Right renal cortex interstitium (tissue), 3 donors: Measurements from ENCODE around the gene MEX3A. TPM values are rescaled to one million over a fixed set of nuclear protein-coding genes. Genes with fewer than 3 reads are reported as not detected.
"Not testable (repeated sequence)": the region's sequence is repeated elsewhere in the genome, so short reads cannot be mapped to it uniquely, and the experiment has no call there.

Experiments
- DNase-seq, 3 donors: peaks; one replicate each; pipeline ENCODE4 v3.0.0-alpha.2; 2013; ENCODE audit warnings: low read depth in 3 of 3, low spot score in 2 of 3
- polyA plus RNA-seq, 3 donors: library from polyadenylated mRNA; unstranded; fragments of 120-200 nt; gene quantifications; one replicate each; pipeline ENCODE4 v1.2.1, GENCODE V29; 2013; ENCODE audit not compliant: insufficient read length in 3 of 3

Gene MEX3A
- 10 to 100 TPM; 42.6 to 44.5 (median 44.2) TPM for polyA plus RNA-seq

- peak; percentile 85 to 87 (median 87) for DNase-seq
Observed at GRCh38 chr1:156082309-156083091, at the start of gene MEX3A. TSS of gene MEX3A (minus strand) at chr1:156082465. CDS start at chr1:156081998, 467 bp downstream.

- DNase-seq, result no peak
Observed at GRCh38 chr1:156130578-156130942, 48.3 kb upstream of the MEX3A start.

- DNase-seq, result no peak
Observed at GRCh38 chr1:156129687-156130577, 47.7 kb upstream of the MEX3A start.

- DNase-seq, result no peak
Observed at GRCh38 chr1:156128654-156129597, 46.7 kb upstream of the MEX3A start.

GRCh38 chr1:156128308-156128653, 46.0 kb upstream of the MEX3A start:
- no peak for DNase-seq

- no peak for DNase-seq
Observed at GRCh38 chr1:156126630-156127534, 44.6 kb upstream of the MEX3A start.

GRCh38 chr1:156126043-156126629, 43.9 kb upstream of the MEX3A start:
- DNase-seq, result no peak

GRCh38 chr1:156125544-156125943, 43.3 kb upstream of the MEX3A start:
- not testable (repeated sequence) for DNase-seq

- DNase-seq, result no peak
Observed at GRCh38 chr1:156124557-156125483, 42.6 kb upstream of the MEX3A start.

GRCh38 chr1:156123356-156124196, 41.3 kb upstream of the MEX3A start:
- DNase-seq, result no peak

GRCh38 chr1:156122519-156123355, 40.5 kb upstream of the MEX3A start:
- DNase-seq, result no peak

GRCh38 chr1:156122086-156122485, 39.8 kb upstream of the MEX3A start:
- no peak for DNase-seq

GRCh38 chr1:156121457-156121856, 39.2 kb upstream of the MEX3A start:
- DNase-seq, result no peak

- DNase-seq, result not testable (repeated sequence)
Observed at GRCh38 chr1:156121005-156121404, 38.7 kb upstream of the MEX3A start.

GRCh38 chr1:156120318-156120717, 38.1 kb upstream of the MEX3A start:
- no peak for DNase-seq

GRCh38 chr1:156119503-156120209, 37.4 kb upstream of the MEX3A start:
- DNase-seq, result no peak
